Naive thymus-derived CD4-positive, alpha-beta T cell (primary cell): ENCODE results near the gene IRF5. TPM values are rescaled to one million over a fixed set of nuclear protein-coding genes. Genes with fewer than 3 reads are reported as not detected.

Experiments used
- ATAC-seq: fragments of 150-1000 bp; cut with Tn5 transposase; 2 replicates; pipeline ENCODE4 v1.10.0; 2021; ENCODE audit warnings: mild to moderate bottlenecking, moderate library complexity
- CTCF ChIA-PET: fragments of 350-600 bp; sonication (Branson Sonifier 250); formaldehyde crosslinking; loops from one replicate; lab custom pipeline; 2021; ENCODE audit warnings: antibody characterized with exemption; lab: Charles Lee
- POLR2A ChIA-PET: fragments of 350-600 bp; sonication (Branson Sonifier 250); formaldehyde crosslinking; loops from one replicate; lab custom pipeline; 2021; ENCODE audit warnings: antibody characterized with exemption, inconsistent platforms; lab: Charles Lee
- DNase-seq, 9 donors: peaks; one replicate each; pipeline versions ENCODE4 v3.0.0 to v3.0.0-alpha.2; 2020 to 2022; ENCODE audit warnings: mixed read lengths in 1 of 9
- H3K27ac ChIP-seq: one replicate; pipeline ENCODE4 v1.7.0; 2013; ENCODE audit warnings: mild to moderate bottlenecking, low read depth, low read length, moderate library complexity
- H3K27me3 ChIP-seq, 2 donors: one replicate each; pipeline ENCODE4 v1.7.0; 2013; ENCODE audit warnings: low read length in 2 of 2, mild to moderate bottlenecking in 2 of 2, moderate library complexity in 2 of 2; ENCODE audit not compliant: control insufficient read depth in 2 of 2, insufficient read depth in 2 of 2
- H3K36me3 ChIP-seq, 3 experiments: 1 replicate in 2 of 3; 2 replicates in 1 of 3; pipeline ENCODE4 v1.7.0; 2013; ENCODE audit warnings: low read length in 3 of 3, mild to moderate bottlenecking in 3 of 3, moderate library complexity in 1 of 3; ENCODE audit not compliant: insufficient read depth in 3 of 3, control insufficient read depth in 2 of 3
- H3K4me1 ChIP-seq, 2 donors: one replicate each; pipeline ENCODE4 v1.7.0; 2013; ENCODE audit warnings: low read length in 2 of 2, mild to moderate bottlenecking in 2 of 2, moderate library complexity in 1 of 2; ENCODE audit not compliant: control insufficient read depth in 2 of 2, insufficient read depth in 2 of 2
- H3K4me3 ChIP-seq: 2 replicates; pipeline ENCODE4 v1.7.0; 2013; ENCODE audit warnings: mild to moderate bottlenecking, low read length
- H3K9me3 ChIP-seq, 3 experiments: 1 replicate in 2 of 3; 2 replicates in 1 of 3; pipeline ENCODE4 v1.7.0; 2013; ENCODE audit warnings: low read length in 3 of 3; ENCODE audit not compliant: control insufficient read depth in 2 of 3
- H3K27ac Mint-ChIP-seq, 9 donors: one replicate each; pipeline ENCODE4 v1.8.0; 2020 to 2022; ENCODE audit warnings: mixed read lengths in 9 of 9, mild to moderate bottlenecking in 8 of 9, moderate library complexity in 5 of 9, inconsistent platforms in 2 of 9
- H3K27me3 Mint-ChIP-seq, 5 donors: one replicate each; pipeline ENCODE4 v1.8.0; 2021 to 2022; ENCODE audit warnings: mixed read lengths in 5 of 5, mild to moderate bottlenecking in 1 of 5
- H3K36me3 Mint-ChIP-seq, 5 donors: one replicate each; pipeline ENCODE4 v1.8.0; 2020 to 2022; ENCODE audit warnings: mixed read lengths in 5 of 5, mild to moderate bottlenecking in 3 of 5, inconsistent platforms in 1 of 5
- H3K4me1 Mint-ChIP-seq, 7 donors: one replicate each; pipeline ENCODE4 v1.8.0; 2020 to 2022; ENCODE audit warnings: mixed read lengths in 7 of 7, mild to moderate bottlenecking in 3 of 7, inconsistent platforms in 1 of 7
- H3K4me3 Mint-ChIP-seq, 10 donors: one replicate each; pipeline ENCODE4 v1.8.0; 2020 to 2022; ENCODE audit warnings: mild to moderate bottlenecking in 10 of 10, mixed read lengths in 10 of 10, moderate library complexity in 6 of 10, inconsistent platforms in 2 of 10
- H3K9me3 Mint-ChIP-seq, 11 donors: one replicate each; pipeline ENCODE4 v1.8.0; 2020 to 2022; ENCODE audit warnings: mixed read lengths in 11 of 11, mild to moderate bottlenecking in 4 of 11, inconsistent platforms in 1 of 11, moderate library complexity in 1 of 11
- intact Hi-C, 2 donors: fragments of 100-400 bp; cut with micrococcal nuclease; formaldehyde crosslinking; loops; one replicate each; pipeline ENCODE4 v1.15.1; 2023
- polyA plus RNA-seq, 2 donors: library from polyadenylated mRNA; unstranded; fragments of 300-500 nt; fragmentation: Illumina TruSeq; gene quantifications; one replicate each; pipeline ENCODE4 v1.2.3, GENCODE V29; 2021
- total RNA-seq, 6 experiments: library from RNA in 5 of 6; stranded (reverse) in 5 of 6; gene quantifications; 1 replicate in 5 of 6; 2 replicates in 1 of 6; pipeline ENCODE4 v1.2.3 and lab custom pipeline; 2021 to 2026

IRF5 gene
- total and polyA plus RNA-seq, 7 experiments from 2014 or later = 0.38 to 33.2 (median 2.8) TPM

- ChIA-PET POLR2A (no interaction called here), CTCF (interaction anchor here (0.7 kb wide), 1 partner anchor 540 kb away, joined by 3 read pairs; no protein-coding TSS in a partner anchor)
- H3K27me3 ChIP-seq = peaks cover 0 to 4% of the 10 kb centered on the region in 2 donors
- Mint-ChIP-seq H3K4me1 (peaks cover 17 to 38% (median 24%) of the 10 kb centered on the region in 7 donors), H3K9me3 (peaks cover 0 to 1% (median 0%) of the 10 kb centered on the region in 11 donors), H3K27ac (peak overlapping the region in 1 of 9 donors; percentile 3), H3K27me3 (peaks cover 12 to 19% (median 17%) of the 10 kb centered on the region in 5 donors), H3K4me3 (peak overlapping the region in 1 of 10 donors; percentile 39), H3K36me3 (peaks cover 0 to 5% (median 0%) of the 10 kb centered on the region in 5 donors)
- no peaks in the 10 kb centered on the region for H3K9me3 ChIP-seq
- peaks cover 11 to 14% of the 10 kb centered on the region in 2 donors for H3K4me1 ChIP-seq
- no peak overlapping the region for H3K4me3 ChIP-seq
- peak; percentile 51 for ATAC-seq
- no peak overlapping the region for H3K27ac ChIP-seq
- no peaks in the 10 kb centered on the region for H3K36me3 ChIP-seq
- no peak for DNase-seq
- intact Hi-C loops = no loop called here
Observed at GRCh38 chr7:128934361-128935341, 3.1 kb upstream of the IRF5 start.

- H3K36me3 ChIP-seq = no peaks in the 10 kb centered on the region
- no peak for DNase-seq
- peaks cover 0 to 5% (median 0%) of the 10 kb centered on the region in 5 donors for H3K36me3 Mint-ChIP-seq
- H3K9me3 Mint-ChIP-seq = peaks cover 0 to 1% (median 0%) of the 10 kb centered on the region in 11 donors
- H3K4me1 Mint-ChIP-seq = peaks cover 18 to 44% (median 24%) of the 10 kb centered on the region in 7 donors
- H3K27me3 Mint-ChIP-seq = peaks cover 12 to 25% (median 17%) of the 10 kb centered on the region in 5 donors
- no peak overlapping the region for H3K27ac ChIP-seq
- H3K9me3 ChIP-seq = no peaks in the 10 kb centered on the region
- no peak overlapping the region for H3K4me3 ChIP-seq
- ChIA-PET CTCF (no interaction called here), POLR2A (no interaction called here)
- ATAC-seq = no peak
- H3K4me1 ChIP-seq = peaks cover 11 to 14% of the 10 kb centered on the region in 2 donors
- H3K4me3 Mint-ChIP-seq = peak overlapping the region in 1 of 10 donors; percentile 39
- peaks cover 0 to 4% of the 10 kb centered on the region in 2 donors for H3K27me3 ChIP-seq
- intact Hi-C loops = no loop called here
- H3K27ac Mint-ChIP-seq = no peak overlapping the region
Observed at GRCh38 chr7:128935342-128935730, 2.4 kb upstream of the IRF5 start.

GRCh38 chr7:128936798-128937197 lies 929 bp upstream of the IRF5 start:
- H3K4me1 Mint-ChIP-seq = peaks cover 25 to 54% (median 30%) of the 10 kb centered on the region in 7 donors
- no peak for DNase-seq
- Histone ChIP-seq H3K27me3 (peaks cover 0 to 4% of the 10 kb centered on the region in 2 donors), H3K36me3 (no peaks in the 10 kb centered on the region), H3K9me3 (no peaks in the 10 kb centered on the region), H3K27ac (no peak overlapping the region), H3K4me3 (no peak overlapping the region), H3K4me1 (peaks cover 11 to 14% of the 10 kb centered on the region in 2 donors)
- H3K27me3 Mint-ChIP-seq = peaks cover 13 to 37% (median 18%) of the 10 kb centered on the region in 5 donors
- H3K27ac Mint-ChIP-seq = peak overlapping the region in 1 of 9 donors; percentile 79
- POLR2A ChIA-PET = no interaction called here
- intact Hi-C loops = no loop called here
- no peak for ATAC-seq
- peaks cover 0 to 5% (median 0%) of the 10 kb centered on the region in 5 donors for H3K36me3 Mint-ChIP-seq
- peaks cover 0 to 1% (median 0%) of the 10 kb centered on the region in 11 donors for H3K9me3 Mint-ChIP-seq
- H3K4me3 Mint-ChIP-seq = peak overlapping the region in 9 of 10 donors; percentile 48 to 91 (median 78)
- CTCF ChIA-PET = no interaction called here

- ChIA-PET POLR2A (interaction anchor here (0.6 kb wide), 1 partner anchor 1213 kb away, joined by 3 read pairs; no protein-coding TSS in a partner anchor), CTCF (no interaction called here)
Observed at GRCh38 chr7:128937271-128937646, 468 bp upstream of the IRF5 start.

GRCh38 chr7:128938544-128939074 lies 882 bp downstream of the IRF5 start:
- intact Hi-C loops = loop anchor here in 1 of 2 donors (2.0 kb wide), 1 partner anchor 116 kb away; the partner anchor contains the start of gene TNPO3
- Histone ChIP-seq H3K27ac (no peak overlapping the region), H3K27me3 (peaks cover 0 to 4% of the 10 kb centered on the region in 2 donors), H3K4me3 (peak overlapping the region; percentile 57), H3K9me3 (no peaks in the 10 kb centered on the region), H3K36me3 (no peaks in the 10 kb centered on the region), H3K4me1 (peaks cover 0 to 3% of the 10 kb centered on the region in 2 donors)
- H3K36me3 Mint-ChIP-seq = peaks cover 0 to 5% (median 0%) of the 10 kb centered on the region in 5 donors
- H3K27ac Mint-ChIP-seq = peak overlapping the region in 1 of 9 donors; percentile 65
- DNase-seq (no peak), ATAC-seq (peak; percentile 19)
- H3K4me1 Mint-ChIP-seq = peaks cover 16 to 41% (median 20%) of the 10 kb centered on the region in 7 donors
- ChIA-PET CTCF (no interaction called here), POLR2A (no interaction called here)
- peak overlapping the region; percentile 73 to 91 (median 84) for H3K4me3 Mint-ChIP-seq
- H3K27me3 Mint-ChIP-seq = peaks cover 13 to 37% (median 18%) of the 10 kb centered on the region in 5 donors
- peaks cover 0 to 1% (median 0%) of the 10 kb centered on the region in 11 donors for H3K9me3 Mint-ChIP-seq

More at GRCh38 chr7:128937271-128937646, 468 bp upstream of the IRF5 start:
- peaks cover 0 to 5% (median 0%) of the 10 kb centered on the region in 5 donors for H3K36me3 Mint-ChIP-seq
- peaks cover 25 to 54% (median 30%) of the 10 kb centered on the region in 7 donors for H3K4me1 Mint-ChIP-seq
- peaks cover 13 to 37% (median 18%) of the 10 kb centered on the region in 5 donors for H3K27me3 Mint-ChIP-seq
- H3K4me3 Mint-ChIP-seq = peak overlapping the region; percentile 48 to 91 (median 78)
- DNase-seq (no peak), ATAC-seq (no peak)
- H3K27me3 ChIP-seq = peaks cover 0 to 4% of the 10 kb centered on the region in 2 donors
- peaks cover 11 to 14% of the 10 kb centered on the region in 2 donors for H3K4me1 ChIP-seq
- no peak overlapping the region for H3K27ac ChIP-seq
- intact Hi-C loops = no loop called here
- no peaks in the 10 kb centered on the region for H3K9me3 ChIP-seq
- peak overlapping the region; percentile 5 for H3K4me3 ChIP-seq
- peak overlapping the region in 1 of 9 donors; percentile 77 for H3K27ac Mint-ChIP-seq
- no peaks in the 10 kb centered on the region for H3K36me3 ChIP-seq
- H3K9me3 Mint-ChIP-seq = peaks cover 0 to 1% (median 0%) of the 10 kb centered on the region in 11 donors
